ENCODE results near the gene PLPP3.

Gene PLPP3

DNA sequence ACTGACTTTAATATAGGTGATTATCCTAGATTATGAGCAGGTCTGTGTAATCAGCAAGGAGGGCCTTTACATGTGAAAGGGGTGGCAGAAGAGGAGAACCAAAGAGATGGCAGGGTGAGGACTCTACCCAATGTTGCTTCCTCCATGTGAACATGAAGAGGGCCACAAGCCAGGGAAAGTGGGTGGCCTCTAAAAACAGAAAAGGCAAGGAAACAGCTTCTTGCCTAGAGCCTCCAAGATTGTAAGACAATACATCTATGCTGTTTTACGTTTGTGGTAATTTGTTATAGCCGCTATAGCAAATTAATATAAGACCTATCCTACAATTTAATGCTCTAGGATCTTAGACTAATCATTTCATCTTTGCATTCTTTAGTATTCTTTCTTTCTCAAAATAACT, 85.5 kb downstream of the PLPP3 start:
- DNase-seq = no peak

DNA sequence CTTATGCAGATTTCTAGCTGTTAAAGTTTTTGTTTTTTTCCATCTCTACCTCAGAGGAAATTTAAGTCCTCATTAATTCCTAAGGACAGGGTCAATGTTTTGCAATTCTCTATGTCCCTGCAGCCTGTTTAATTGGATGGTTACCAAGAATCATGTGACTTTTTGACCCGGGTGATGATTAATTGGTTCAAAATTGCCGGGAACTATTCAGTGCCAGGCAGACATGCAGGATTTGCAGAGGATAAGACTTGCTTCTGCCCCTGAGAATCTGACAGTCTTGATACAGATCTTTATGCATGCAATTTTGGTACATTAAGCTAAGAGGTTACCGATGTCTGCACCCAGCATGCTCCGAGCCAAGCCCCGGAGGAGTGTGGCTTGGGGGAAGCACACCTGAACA, 87.9 kb downstream of the PLPP3 start:
- no peak for DNase-seq

DNA sequence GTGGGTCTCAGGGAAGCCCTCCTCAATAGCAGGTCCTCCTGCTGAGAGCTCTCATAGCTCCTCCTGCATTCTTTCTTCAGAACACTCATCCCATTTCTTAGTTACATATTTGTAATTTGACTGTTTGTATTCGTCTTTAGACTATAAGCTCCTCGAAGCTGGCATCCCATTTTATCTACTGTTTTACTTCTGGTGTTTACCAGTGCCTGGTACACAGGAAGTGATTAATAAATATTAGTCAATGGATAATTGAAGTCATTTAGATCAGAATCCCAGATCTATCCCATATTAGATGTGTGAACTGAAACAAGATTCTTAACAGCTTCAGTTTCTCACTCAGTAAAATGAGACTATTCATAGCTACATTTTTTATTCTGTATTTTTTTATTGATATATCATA, 88.7 kb downstream of the PLPP3 start:
- DNase-seq = no peak

DNA sequence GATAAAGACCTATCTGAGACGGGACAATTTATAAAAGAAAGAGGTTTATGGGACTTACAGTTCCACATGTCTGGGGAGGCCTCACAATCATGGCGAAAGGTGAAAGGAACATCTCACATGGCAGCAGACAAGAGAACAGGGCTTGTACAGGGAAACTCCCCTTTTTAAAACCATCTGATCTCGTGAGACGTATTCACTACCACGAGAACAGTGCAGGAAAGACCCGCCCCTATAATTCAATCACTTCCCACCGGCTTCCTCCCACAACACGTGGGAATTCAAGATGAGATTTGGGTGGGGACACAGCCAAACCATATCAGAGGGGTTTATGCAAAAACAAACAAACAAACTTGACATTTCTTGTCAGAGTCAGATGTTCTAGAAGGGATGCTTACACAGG, 89.7 kb downstream of the PLPP3 start:
- no peak for DNase-seq

DNA sequence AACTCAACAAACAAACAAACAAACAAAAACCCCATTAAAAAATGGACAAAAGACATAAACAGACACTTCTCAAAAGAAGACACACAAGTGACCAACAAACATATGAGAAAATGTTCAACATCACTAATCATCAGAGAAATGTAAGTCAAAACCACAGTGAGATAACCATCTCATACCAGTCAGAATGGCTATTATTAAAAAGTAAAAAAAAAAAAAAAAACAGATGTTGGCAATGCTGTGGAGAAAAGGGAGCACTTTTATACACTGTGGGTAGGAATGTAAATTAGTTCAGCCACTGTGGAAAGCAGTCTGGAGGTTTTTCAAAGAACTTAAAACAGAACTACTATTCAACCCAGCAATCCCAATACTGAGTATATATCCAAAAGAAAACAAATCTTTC, 94.7 kb downstream of the PLPP3 start:
- no peak for DNase-seq

DNA sequence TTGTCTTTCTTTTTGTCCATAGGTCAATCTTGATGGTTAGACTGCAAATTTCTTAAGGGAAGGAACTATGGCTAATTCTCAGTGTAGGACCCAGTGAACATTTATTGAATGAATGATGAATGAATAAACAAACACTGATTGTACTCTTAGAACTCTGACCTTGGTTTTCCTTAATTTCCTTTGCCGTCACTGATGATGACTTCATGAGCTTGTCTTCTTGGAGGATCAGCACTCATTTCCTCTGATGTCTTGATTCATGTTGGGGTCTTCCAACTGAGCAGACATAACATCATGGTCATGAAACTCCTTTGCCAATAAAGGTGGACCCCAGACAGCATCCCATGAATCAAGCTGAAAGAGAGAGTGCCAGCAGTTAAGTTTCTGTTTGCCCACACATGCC, 96.3 kb downstream of the PLPP3 start:
- DNase-seq = no peak

DNA sequence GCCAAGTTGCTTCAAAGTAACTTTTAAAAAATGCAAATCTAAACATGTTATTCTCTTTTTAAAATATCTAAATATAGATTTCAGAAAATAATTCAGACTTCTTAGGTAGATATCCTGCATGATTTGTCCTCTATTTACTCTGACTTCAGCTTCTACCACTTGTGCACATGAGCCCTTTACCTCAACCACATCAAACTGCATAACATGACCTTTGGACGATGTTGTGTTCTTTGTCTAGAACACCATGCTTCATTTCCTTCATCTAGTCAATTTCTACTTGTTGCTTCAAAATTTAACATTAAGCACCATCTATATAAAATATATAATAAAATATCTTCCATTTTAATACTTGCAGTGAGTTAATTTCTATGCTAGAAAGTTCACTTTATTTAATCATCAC, 96.9 kb downstream of the PLPP3 start:
- no peak for DNase-seq

DNA sequence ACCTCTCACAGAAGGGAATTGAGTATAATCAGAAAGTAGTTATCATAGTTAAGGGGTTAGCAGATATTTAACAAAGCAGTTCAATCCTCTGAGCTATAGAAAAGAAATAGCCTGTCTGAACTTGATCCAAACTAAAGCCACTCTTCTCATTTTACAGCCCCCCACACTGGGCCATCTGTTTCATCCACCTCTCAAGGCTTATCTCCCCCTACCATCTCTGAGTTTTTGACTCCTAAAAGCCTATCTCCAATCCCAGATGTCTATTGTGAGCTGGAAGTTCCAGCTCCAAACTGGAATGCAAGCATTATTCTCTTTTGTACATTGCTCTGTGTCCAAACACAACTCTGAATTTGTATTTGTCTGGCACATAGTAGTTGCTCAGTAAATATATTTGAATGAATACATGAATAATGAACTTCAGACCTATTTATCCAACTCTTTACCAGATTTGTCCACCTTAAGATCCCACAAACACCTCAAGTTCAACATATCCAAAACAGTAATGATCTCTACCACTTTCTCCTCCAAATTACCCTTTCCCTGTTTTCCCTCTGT, 98.1 kb downstream of the PLPP3 start:
- DNase-seq = no peak

DNA sequence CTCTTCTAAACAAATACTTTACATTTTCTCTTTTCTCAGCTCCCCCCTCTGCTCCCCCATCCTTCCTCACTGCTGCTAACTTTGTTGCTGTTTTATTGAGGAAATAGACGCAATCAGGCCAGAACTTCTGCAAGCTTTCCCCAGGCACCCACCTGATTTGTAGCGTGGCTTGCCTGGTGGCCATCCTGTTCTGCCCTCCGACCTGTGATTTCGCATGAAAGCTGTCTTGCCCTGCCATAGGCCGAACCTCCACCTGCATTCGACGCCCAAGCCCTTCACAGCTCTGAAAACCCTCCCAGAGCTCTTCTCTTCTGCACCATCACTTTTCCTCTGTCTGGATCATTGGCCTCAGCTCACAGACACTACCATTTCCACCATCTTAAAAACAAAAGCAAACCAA, 100.6 kb downstream of the PLPP3 start:
- no peak for DNase-seq

DNA sequence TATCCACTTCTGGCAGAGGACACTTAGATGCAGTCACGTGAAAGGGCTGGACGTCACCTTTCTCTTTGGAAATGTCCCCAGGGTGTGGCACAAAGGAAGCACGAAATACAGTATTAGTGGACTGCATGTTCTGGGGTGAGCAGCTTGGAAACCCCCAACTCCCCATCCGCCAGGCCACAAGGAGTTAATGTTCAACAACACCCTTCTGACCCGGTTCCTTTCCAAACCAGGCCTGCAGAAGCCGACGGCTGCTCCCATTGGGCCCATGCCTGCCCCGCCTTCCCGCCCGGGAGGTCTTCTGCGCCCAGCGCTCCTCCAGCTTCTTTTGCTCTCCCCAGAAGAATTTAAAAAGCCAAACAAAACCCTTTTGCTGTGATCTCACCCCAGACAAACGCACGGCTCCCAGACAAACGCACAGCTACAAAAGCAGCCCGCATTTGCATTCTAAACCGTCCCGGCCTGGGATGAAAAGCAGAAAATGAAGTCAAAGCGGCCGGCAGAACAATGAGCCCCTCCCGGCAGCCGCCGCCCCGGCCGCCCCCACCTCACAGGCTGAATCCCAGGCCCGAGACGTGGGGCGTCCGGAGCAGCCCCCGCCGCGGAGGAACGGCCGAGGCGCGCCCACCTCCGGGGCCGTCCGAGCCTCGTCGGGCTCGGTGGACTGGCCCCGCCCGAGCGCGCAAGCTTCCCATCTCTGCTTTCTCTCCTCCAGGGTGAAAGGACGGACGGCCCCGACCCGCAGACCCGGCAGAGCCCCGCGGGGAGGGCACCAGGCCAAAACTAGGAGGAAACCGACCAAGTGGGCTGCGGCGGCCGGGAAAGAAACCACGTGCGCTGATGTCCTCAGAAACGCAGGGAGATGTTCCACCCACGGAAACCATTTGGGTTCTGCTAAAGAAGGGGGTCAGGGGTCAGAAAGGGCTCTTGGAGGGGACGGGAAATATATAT, 101.9 kb downstream of the PLPP3 start:
- DNase-seq = no peak

DNA sequence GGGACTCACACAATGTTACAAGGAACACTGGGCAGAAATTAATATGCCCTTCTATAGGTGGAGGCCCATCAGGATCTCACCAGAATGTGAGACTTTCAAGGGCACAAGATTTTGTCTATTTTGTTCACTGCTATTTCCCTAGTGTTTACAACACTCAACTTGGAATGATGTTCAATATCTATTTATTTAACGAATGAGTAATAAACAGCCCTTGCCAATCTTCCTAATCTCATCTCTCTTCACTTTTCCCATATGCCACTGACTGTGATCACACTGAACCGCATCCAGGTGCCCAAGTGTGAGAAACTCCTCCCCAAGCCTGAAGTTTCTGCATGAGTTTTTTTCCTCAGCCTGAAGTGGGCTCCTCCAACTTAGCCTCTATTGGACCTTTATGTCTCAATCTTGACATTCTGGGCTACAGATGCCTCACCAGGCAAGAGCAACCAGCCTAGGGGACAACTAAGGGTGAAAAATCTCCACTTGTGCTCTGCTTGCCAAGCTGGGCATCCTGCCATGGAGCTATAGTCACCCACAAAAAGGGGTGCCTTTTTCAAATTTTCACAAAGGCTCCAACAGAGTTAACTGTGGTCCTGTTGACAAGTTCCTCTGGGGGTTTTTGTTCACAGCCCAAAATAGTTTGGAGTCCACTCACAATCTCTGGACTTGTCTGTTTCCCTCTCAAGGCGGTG, 105.6 kb downstream of the PLPP3 start:
- DNase-seq = no peak

DNA sequence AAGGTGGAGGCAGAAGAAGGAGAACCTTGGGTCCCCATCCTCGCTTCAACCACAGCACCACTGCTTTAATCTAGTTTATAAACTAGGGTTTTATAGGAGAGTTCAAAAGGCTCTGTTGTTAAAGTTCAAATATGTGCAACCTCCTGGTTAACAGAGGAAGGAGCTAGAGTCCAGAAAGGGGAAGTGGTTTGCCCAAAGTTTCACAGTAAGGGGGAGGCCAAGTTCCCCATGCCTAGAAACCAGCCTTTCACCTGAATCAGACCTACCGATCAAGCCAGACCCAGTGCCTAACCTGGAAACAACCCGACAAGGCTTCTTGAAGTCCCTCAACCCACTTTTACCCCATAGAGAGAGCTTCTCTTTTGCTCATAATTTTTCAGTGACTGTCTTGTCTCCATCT, 106.5 kb downstream of the PLPP3 start:
- no peak for DNase-seq

DNA sequence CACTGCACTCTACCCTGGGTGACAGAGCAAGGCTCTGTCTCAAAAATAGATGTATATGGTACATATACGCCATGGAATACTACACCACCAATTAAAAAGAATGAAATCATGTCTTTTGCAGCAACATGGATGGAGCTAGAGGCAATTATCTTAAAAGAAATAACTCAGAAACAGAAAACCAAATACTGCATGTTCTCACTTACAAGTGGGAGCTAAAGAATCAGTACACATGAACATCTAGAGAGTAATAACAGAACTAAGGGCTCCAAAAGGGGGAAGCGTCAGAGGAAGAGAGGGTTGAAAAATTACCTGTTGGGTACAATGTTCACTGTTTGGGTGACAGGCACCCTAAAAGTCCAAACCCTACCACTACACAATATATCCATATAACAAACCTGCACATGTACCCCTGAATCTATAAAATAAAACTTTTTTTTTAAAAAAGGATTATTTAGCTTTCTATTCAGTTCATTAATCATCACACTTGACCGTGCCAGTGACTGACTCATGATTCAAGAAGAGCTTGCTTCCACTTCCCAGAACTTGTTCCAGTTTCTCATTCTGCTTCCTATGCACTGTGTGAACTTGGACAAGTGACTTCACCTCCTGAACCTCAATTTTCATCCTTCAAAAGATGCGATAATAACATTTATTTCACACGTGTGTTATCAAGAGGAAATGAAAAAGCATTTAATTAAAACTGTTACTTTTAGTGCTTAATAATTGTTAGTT, 109.6 kb downstream of the PLPP3 start:
- DNase-seq = no peak

DNA sequence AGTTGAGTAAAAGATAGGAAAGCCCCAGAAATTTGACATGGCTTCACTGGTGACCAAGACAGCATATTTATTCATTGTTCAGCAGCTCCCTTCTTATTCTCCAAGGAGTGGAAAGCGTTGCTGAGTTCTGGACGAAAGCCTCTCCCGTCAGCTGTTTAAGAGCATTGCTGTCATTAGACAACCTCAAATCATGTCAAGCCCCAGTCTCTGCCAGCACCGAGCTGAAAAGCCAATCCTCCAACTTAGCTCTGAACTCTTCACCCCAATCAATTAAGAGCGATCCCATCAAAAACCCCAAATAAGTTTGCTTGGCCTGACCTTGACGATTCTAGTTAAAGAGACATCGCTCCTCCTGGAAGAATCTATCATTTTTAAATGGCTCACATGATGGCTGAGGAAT, 110.8 kb downstream of the PLPP3 start:
- DNase-seq = no peak

DNA sequence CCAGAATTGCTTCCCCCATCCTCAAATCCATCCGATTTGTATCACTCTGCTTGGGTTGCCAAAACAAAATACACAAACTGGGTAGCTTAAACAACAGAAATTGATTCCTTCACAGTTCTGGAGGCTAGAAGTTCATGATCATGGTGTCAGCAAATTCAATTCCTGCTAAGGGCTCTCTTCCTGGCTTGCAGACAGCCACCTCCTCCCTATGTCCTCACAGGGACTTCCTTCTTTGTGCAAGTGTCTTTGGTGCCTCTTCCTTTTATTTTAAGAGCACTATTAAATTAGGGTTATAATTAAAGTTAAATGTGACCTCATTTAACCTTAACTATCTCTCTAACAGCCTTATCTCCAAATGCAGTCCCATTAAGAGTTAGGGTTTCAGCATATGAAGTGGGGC, 112.8 kb downstream of the PLPP3 start:
- DNase-seq = no peak

DNA sequence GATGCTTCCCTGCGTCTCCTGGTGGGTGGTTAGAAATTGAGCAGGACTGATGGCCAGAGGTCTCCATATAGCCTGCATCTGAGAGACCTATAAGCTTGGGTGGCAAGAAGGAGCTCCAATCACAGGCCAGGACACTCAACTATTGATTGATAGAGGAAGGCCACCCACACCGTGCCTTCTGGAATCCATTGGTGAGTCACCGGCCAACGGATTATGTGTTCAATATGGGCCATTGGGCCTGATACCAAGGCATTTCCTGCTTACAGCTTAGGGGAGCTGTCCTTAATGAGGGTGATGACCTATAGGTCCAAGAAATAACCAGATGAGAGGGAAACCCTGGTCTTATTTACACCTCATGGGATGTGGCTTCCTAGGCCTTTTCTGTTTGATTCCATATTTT, 115.1 kb downstream of the PLPP3 start:
- DNase-seq = no peak

DNA sequence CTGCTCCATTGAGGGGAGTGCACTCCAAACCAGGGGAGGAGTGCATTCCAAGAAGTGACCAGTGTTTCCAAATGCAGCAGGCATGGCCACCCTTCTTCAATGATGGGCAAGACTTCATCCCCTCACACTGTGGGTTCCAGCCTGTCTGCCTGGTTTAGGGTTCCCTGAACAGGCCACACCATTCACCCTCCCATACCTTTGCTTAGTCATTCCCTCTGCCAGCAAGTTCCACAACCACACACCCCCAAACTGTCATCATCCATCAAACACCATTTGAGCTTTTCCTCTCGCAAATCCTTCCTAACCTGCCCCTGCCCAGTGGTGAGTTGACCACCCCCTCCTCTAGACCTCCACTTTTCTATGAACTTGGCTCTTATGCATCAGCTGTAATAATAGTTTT, 116.0 kb downstream of the PLPP3 start:
- DNase-seq = no peak

DNA sequence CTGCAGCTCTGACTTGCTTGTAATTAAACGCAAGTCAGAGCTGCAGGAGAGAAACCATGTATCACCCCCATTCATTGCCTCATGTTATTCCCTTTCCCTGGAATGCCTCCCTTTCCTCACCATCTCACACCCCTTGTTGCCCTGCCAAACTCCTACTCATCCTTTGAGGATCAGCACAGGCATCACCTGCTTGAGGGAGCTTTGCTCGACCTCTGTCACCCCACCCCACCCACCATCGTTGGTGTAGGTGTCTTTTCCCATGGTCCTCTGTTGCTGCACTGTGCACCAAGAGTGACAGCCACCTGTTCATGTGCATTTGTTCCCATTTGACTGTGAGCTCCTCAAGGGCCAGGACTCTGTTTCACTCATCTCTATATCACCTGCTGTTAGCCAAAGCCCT, 117.2 kb downstream of the PLPP3 start:
- no peak for DNase-seq

DNA sequence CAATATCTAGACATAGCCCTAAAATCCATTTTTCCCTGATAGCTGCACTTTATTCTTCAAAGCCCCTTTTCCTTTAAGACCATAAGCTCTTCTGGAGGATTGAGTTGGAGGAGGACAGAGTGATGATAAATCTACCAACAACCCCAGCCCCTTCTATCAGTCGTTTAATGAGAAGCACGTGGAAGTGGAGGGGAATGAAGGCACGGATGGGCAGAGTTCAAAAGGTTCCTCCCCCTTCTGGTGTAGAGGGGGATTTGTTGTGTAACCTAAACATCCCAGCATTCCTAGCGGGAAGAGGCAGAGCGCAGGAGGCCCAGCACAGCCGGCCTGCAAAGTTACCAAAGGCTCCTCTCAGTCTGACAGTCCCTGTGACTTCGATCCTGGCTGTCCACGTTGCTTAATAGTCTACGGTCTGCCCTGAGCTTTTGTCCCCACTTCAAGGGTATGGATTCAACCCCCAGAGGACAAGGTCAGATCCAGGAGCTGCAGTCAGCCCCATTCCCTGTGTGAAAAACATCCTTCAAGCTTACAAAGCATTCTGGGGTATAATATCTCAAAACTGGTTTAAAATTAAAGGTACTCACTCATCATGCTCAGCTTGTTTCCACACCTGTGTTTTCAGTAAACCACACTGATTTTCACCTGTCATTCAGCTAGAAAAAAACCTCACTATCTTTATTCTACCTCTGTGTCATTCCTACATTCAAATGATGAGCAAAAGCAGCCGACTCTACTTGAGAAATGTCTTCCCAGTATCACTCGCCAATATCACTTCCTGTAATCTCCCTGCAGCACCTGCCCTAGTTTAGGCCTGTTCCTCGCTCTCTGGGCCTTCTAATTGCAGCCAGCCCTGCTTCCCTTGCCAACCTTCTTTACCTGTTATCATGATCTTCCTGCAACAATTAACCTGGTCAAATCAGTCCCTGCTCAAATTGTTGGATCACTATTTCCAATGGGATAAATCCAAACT, 117.9 kb downstream of the PLPP3 start:
- no peak for DNase-seq

DNA sequence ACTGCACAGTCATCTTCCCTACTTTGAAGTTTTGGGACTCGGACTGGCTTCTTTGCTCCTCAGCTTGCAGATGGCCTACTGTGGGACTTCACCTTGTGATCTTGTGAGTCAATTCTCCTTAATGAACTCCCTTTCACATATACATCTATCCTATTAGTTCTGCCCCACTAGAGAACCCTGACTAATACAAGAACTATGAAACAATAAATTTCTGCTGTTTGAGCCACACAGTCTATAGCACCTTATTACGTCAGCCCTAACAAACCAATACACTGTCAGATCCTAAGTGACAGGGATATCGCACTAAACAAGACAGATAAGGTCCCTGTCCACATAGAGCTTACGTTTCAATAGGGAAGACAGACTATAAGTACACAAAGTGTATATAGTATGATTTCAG, 120.1 kb downstream of the PLPP3 start:
- no peak for DNase-seq

DNA sequence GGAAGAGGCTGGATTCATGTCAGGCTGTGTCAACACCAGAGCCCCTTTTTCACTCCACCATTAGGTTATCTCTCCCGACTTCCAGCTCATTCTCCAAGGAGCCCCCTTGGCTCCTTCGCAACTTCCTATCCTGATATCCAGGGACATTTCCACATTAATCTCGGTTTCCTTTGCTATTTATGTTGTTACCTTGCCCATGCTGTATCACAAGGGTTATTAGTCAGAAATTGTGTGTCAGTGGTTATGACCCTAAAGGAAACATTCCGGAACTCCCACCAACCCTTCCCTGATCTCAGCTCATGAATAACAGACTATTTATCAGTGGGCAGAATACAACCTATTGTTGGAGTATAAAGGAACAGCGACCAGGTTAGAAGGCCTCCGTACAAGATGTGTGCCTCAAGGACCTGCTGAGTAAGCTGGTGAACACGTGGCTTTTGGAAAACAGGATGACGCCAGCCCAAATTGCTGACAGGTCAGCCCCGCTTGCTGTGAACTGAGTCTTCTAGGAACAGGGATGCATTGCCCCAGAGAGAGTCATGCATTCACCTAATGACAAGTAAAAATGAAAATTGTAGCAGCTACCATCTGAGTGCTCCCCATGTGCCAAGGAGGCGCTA, 121.5 kb downstream of the PLPP3 start:
- DNase-seq = no peak
